Ascending aorta (tissue), 2 donors: ENCODE results near the gene SSTR3. TPM values are rescaled to one million over a fixed set of nuclear protein-coding genes. Genes with fewer than 3 reads are reported as not detected.

Source experiments
- DNase-seq, 2 donors: peaks; one replicate each; pipeline ENCODE4 v3.0.0-alpha.2; 2019; ENCODE audit warnings: low spot score in 2 of 2
- H3K27ac ChIP-seq, 2 donors: fragments of 200-600 bp; sonication (generic); one replicate each; pipeline ENCODE4 v1.5.1; 2016 to 2017; ENCODE audit warnings: mild to moderate bottlenecking in 1 of 2
- H3K27me3 ChIP-seq: fragments of 200-600 bp; sonication (generic); one replicate; pipeline ENCODE4 v1.5.1; 2017
- H3K36me3 ChIP-seq, 2 donors: fragments of 200-600 bp; sonication (generic); one replicate each; pipeline ENCODE4 v1.5.1; 2016
- H3K4me1 ChIP-seq, 2 donors: fragments of 200-600 bp; sonication (generic); one replicate each; pipeline ENCODE4 v1.5.1; 2016 to 2017; ENCODE audit warnings: mild to moderate bottlenecking in 1 of 2
- H3K4me3 ChIP-seq, 2 donors: fragments of 200-600 bp; sonication (generic); one replicate each; pipeline ENCODE4 v1.5.1; 2016 to 2017; ENCODE audit warnings: mild to moderate bottlenecking in 1 of 2
- H3K9me3 ChIP-seq, 2 donors: fragments of 200-600 bp; sonication (generic); one replicate each; pipeline ENCODE4 v1.5.1; 2016
- CTCF ChIP-seq, 3 experiments: fragments of 200-600 bp in 2 of 3; fragments of 450-650 bp in 1 of 3; sonication (generic) in 2 of 3; IDR thresholded peaks; one replicate each; pipeline ENCODE4 v1.5.1; 2016 to 2019; ENCODE audit warnings: antibody characterized with exemption in 3 of 3, mild to moderate bottlenecking in 1 of 3, moderate library complexity in 1 of 3
- intact Hi-C: fragments of 100-400 bp; cut with DNase I; formaldehyde crosslinking; loops from one replicate; pipeline ENCODE4 v1.15.1; 2023
- total RNA-seq: library from RNA; depleted of rRNA; stranded (reverse); fragments of >200 nt; gene quantifications from one replicate; pipeline ENCODE4 v1.1.0, GENCODE V29; 2016

The SSTR3 gene
- total RNA-seq, 1 donor from 2014 or later, result not detected

- TF ChIP-seq CTCF (IDR thresholded peaks at IDR 0.05), result no peak
- no peaks in the 10 kb centered on the region for H3K4me1 ChIP-seq
- H3K27me3 ChIP-seq, result no peaks in the 10 kb centered on the region
- H3K4me3 ChIP-seq, result no peak overlapping the region
- no peak for DNase-seq
- intact Hi-C loops, result no loop called here
- no peak overlapping the region for H3K27ac ChIP-seq
- H3K9me3 ChIP-seq, result no peaks in the 10 kb centered on the region
- no peaks in the 10 kb centered on the region for H3K36me3 ChIP-seq
These were observed 50.8 kb downstream of the SSTR3 start for GRCh38 chr22:37161443-37161842.

GRCh38 chr22:37160027-37160426 lies 52.2 kb downstream of the SSTR3 start:
- Histone ChIP-seq H3K27ac (no peak overlapping the region), H3K9me3 (peaks cover 0 to 3% of the 10 kb centered on the region in 2 donors), H3K27me3 (no peaks in the 10 kb centered on the region), H3K4me1 (no peaks in the 10 kb centered on the region), H3K4me3 (no peak overlapping the region), H3K36me3 (no peaks in the 10 kb centered on the region)
- no peak for DNase-seq
- TF ChIP-seq CTCF (IDR thresholded peaks at IDR 0.05), result no peak
- intact Hi-C loops, result no loop called here

GRCh38 chr22:37158963-37159290 lies 53.4 kb downstream of the SSTR3 start:
- no peak overlapping the region for H3K27ac ChIP-seq
- H3K4me3 ChIP-seq, result no peak overlapping the region
- no peaks in the 10 kb centered on the region for H3K36me3 ChIP-seq
- DNase-seq, result no peak
- H3K27me3 ChIP-seq, result no peaks in the 10 kb centered on the region
- no peaks in the 10 kb centered on the region for H3K4me1 ChIP-seq
- intact Hi-C loops, result no loop called here
- no peak for TF ChIP-seq CTCF (IDR thresholded peaks at IDR 0.05)
- peaks cover 0 to 4% of the 10 kb centered on the region in 2 donors for H3K9me3 ChIP-seq

GRCh38 chr22:37157516-37158285 lies 54.6 kb downstream of the SSTR3 start:
- Histone ChIP-seq H3K4me1 (no peaks in the 10 kb centered on the region), H3K27ac (no peak overlapping the region), H3K4me3 (no peak overlapping the region), H3K9me3 (peaks cover 0 to 4% of the 10 kb centered on the region in 2 donors), H3K27me3 (no peaks in the 10 kb centered on the region), H3K36me3 (no peaks in the 10 kb centered on the region)
- DNase-seq, result no peak
- TF ChIP-seq CTCF (IDR thresholded peaks at IDR 0.05), result no peak
- intact Hi-C loops, result no loop called here

GRCh38 chr22:37156686-37157435 lies 55.4 kb downstream of the SSTR3 start:
- no peak for DNase-seq

More at GRCh38 chr22:37156686-37157435, 55.4 kb downstream of the SSTR3 start:
- no peak overlapping the region for H3K4me3 ChIP-seq
- peaks cover 0 to 4% of the 10 kb centered on the region in 2 donors for H3K9me3 ChIP-seq
- H3K36me3 ChIP-seq, result no peaks in the 10 kb centered on the region
- no peaks in the 10 kb centered on the region for H3K4me1 ChIP-seq
- no peak overlapping the region for H3K27ac ChIP-seq
- no peak for TF ChIP-seq CTCF (IDR thresholded peaks at IDR 0.05)
- intact Hi-C loops, result no loop called here
- no peaks in the 10 kb centered on the region for H3K27me3 ChIP-seq
